GM10266 (cell line): ENCODE results near the gene FBXO9.
"Not testable (repeated sequence)": the region's sequence is repeated elsewhere in the genome, so short reads cannot be mapped to it uniquely, and the experiment has no call there.

Experiments
- DNase-seq: peaks from one replicate; pipeline ENCODE4 v3.0.0; 2012; ENCODE audit errors: extremely low spot score
- CTCF ChIP-seq: IDR thresholded peaks from 2 replicates; pipeline ENCODE4 v1.5.1; 2012; ENCODE audit warnings: mild to moderate bottlenecking, low read depth; ENCODE audit not compliant: control insufficient read depth, insufficient read depth; ENCODE audit errors: missing control alignments

Gene FBXO9

DNA sequence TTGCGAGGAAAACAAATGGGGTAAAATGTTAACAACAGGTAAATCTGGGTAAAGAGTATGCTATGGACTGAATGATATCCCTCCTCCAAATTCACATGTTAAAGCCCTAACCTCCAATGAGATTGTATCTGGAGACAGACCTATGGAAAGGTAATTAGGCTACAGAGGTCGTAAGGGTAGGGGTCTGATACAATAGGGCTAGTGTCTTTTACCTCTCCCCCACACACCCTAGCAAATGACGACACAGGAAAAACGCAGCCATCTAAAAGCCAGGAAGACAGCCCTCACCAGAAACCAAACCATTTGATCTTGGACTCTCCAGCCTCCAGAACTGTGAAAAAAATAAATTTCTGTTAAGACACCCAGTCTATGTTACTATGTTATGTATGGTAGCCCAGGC, 20.6 kb upstream of the FBXO9 start:
- TF ChIP-seq CTCF = no peak
- DNase-seq = no peak

DNA sequence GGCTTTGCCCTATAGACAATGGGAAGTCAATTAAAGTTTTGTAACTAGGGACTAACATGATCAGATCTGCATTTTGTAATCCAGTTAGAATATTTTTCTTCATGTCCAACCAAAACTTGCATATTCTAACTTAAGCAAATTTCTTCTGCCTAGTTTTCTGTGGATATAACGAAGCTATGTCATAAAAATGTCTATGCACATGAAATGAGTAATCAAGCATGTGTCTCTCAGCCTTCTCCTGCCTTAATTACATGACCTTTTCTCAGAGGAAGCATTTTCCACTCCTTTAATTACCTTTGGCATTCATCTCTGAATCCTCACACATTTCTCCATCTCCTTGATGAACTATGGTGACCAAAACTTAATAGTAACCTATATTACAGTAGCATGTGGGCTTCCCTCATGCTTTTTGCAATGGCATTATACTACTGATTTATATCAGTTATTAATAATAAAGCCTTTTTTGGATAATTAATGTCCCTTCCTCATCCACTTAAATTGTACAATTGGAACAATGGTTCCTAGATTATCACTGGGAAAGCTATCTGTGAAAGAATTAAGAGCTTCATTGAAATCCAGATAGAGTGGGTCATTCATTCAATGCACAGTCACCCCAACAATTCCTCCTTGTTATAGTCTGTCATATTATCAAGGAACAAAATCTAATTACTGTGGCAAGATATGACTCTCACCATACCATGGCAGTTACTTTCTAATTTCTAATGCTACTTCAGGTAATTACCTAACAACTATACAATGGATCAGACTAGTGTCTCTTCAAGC, 19.1 kb upstream of the FBXO9 start:
- TF ChIP-seq CTCF = no peak
- DNase-seq = no peak

DNA sequence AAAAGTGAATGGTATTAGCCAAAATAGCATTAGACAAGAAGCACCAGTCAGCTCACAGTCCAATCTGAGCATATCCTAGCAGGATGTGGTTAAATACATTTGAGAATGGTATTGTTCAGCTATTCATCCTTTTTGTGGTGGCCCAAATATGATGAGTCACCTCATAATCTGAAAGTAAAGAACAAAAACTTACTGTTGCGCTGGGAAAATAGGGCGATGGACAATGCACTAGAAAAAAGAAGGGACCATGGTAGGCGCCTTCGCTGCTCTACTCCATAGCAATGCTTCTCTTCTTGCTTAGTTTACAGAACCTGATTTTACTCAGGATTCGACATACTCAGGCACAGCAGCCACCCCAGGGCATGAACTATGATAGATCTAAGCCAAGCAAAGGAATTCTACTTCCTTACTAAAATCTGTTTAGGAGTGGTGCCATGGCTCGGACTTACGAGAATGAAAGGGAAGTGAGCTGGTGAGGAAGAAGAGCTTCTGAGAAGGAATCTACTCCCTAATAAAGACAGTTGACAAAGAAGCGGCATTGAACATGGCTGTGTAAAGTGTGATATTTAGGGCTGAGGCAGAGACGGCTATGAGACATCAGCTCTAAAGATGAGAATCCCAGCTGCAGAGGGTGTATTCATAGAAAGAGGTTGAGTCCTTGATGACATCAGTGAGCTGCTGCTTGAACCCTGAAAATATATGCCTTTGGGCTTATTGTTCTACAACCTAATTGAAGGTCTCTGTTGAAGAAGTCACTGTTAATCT, 16.6 kb upstream of the FBXO9 start:
- no peak for TF ChIP-seq CTCF
- no peak for DNase-seq

GRCh38 chr6:53049415-53049814, 15.8 kb upstream of the FBXO9 start:
- no peak for TF ChIP-seq CTCF
- DNase-seq = no peak

- DNase-seq = not testable (repeated sequence)
Observed at GRCh38 chr6:53052152-53052551, 13.1 kb upstream of the FBXO9 start.

GRCh38 chr6:53054532-53054931, 10.7 kb upstream of the FBXO9 start:
- TF ChIP-seq CTCF = no peak
- no peak for DNase-seq

DNA sequence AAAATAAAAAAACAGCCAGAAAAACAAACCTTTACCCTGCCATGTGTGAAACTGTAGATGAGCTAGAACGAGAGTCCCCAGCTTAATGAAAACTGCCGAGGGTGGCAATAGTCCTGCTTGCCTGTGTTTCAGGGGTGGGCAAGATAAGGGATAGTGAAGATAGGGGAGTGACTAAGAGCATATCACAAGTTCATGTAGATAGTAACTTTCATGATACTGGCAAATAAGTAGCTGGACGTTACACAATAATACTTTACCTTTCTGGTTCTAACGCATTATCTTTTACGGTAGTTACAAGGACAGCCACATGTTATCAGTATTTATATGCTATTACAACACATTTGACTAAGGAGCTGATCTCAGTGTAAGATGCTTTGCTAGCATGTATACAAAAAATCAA, 9.3 kb upstream of the FBXO9 start:
- DNase-seq = no peak
- TF ChIP-seq CTCF = no peak
